Keratinocyte (primary cell): ENCODE data around the gene HYPK. TPM values are rescaled to one million over a fixed set of nuclear protein-coding genes. Genes with fewer than 3 reads are reported as not detected.
"Not testable (repeated sequence)": the region's sequence is repeated elsewhere in the genome, so short reads cannot be mapped to it uniquely, and the experiment has no call there.

Source experiments
- DNase-seq: peaks from one replicate; pipeline ENCODE4 v3.0.0-alpha.2; 2011; ENCODE audit warnings: low read depth, missing footprints, low spot score
- FAIRE-seq: peaks from 2 replicates; lab custom pipeline; 2011; peaks lifted over from hg19 to GRCh38; lab: Jason Lieb, UNC
- H2AFZ ChIP-seq: 2 replicates; pipeline ENCODE4 v1.6.0; 2012; ENCODE audit warnings: low read length, control low read depth, inconsistent platforms; ENCODE audit not compliant: control insufficient read depth
- H3K27ac ChIP-seq: 2 replicates; pipeline ENCODE4 v1.5.1; 2011; ENCODE audit warnings: low read length; ENCODE audit not compliant: control insufficient read depth, insufficient read depth
- H3K27me3 ChIP-seq: 3 replicates; pipeline ENCODE4 v1.6.0; 2011; ENCODE audit warnings: low read length; ENCODE audit not compliant: control insufficient read depth, insufficient read depth; ENCODE audit errors: extremely low read depth
- H3K36me3 ChIP-seq, 2 experiments: 2 replicates in 1 of 2; 3 replicates in 1 of 2; pipeline ENCODE4 v1.5.1; 2011; ENCODE audit warnings: low read length in 2 of 2, mild to moderate bottlenecking in 1 of 2; ENCODE audit not compliant: control insufficient read depth in 2 of 2, insufficient read depth in 2 of 2; ENCODE audit errors: extremely low read depth in 1 of 2
- H3K4me1 ChIP-seq: 3 replicates; pipeline ENCODE4 v1.5.1; 2011; ENCODE audit warnings: low read length; ENCODE audit not compliant: control insufficient read depth, insufficient read depth; ENCODE audit errors: extremely low read depth
- H3K4me2 ChIP-seq: 3 replicates; pipeline ENCODE4 v1.6.0; 2011; ENCODE audit warnings: low read depth, low read length; ENCODE audit not compliant: control insufficient read depth, insufficient read depth; ENCODE audit errors: extremely low read depth
- H3K4me3 ChIP-seq, 3 experiments: fragments of 200-600 bp in 1 of 3; sonication (generic) in 1 of 3; 2 replicates in 2 of 3; 3 replicates in 1 of 3; pipeline ENCODE4 v1.5.1; 2011 to 2016; ENCODE audit warnings: low read length in 3 of 3, mild to moderate bottlenecking in 3 of 3, control low read depth in 2 of 3, inconsistent platforms in 1 of 3, low read depth in 1 of 3, mixed read lengths in 1 of 3, mixed run types in 1 of 3, moderate library complexity in 1 of 3; ENCODE audit not compliant: control insufficient read depth in 2 of 3, insufficient read depth in 2 of 3; ENCODE audit errors: extremely low read depth in 1 of 3
- H3K79me2 ChIP-seq: 2 replicates; pipeline ENCODE4 v1.6.0; 2012; ENCODE audit warnings: low read length; ENCODE audit not compliant: control insufficient read depth, insufficient read depth
- H3K9ac ChIP-seq: 3 replicates; pipeline ENCODE4 v1.6.0; 2011; ENCODE audit warnings: low read length; ENCODE audit not compliant: control insufficient read depth, insufficient read depth; ENCODE audit errors: extremely low read depth
- H3K9me1 ChIP-seq: 3 replicates; pipeline ENCODE4 v1.6.0; 2011; ENCODE audit warnings: low read length; ENCODE audit not compliant: control insufficient read depth, insufficient read depth; ENCODE audit errors: extremely low read depth
- H3K9me3 ChIP-seq: 2 replicates; pipeline ENCODE4 v1.5.1; 2012; ENCODE audit warnings: low read depth, low read length; ENCODE audit not compliant: control insufficient read depth
- H4K20me1 ChIP-seq: 3 replicates; pipeline ENCODE4 v1.6.0; 2011; ENCODE audit warnings: low read length; ENCODE audit not compliant: control insufficient read depth, insufficient read depth; ENCODE audit errors: extremely low read depth
- CTCF ChIP-seq, 3 experiments: IDR thresholded peaks in 1 of 3; conservative IDR thresholded peaks in 1 of 3; optimal IDR thresholded peaks in 1 of 3; 2 replicates in 2 of 3; 3 replicates in 1 of 3; pipeline versions ENCODE3 to v1.5.1; 2011; ENCODE audit warnings: low read length in 3 of 3, mild to moderate bottlenecking in 3 of 3, moderate library complexity in 2 of 3, control low read depth in 1 of 3, inconsistent platforms in 1 of 3; ENCODE audit not compliant: insufficient read depth in 2 of 3; ENCODE audit errors: extremely low read depth in 1 of 3
- EZH2 ChIP-seq: IDR thresholded peaks from one replicate; pipeline ENCODE4 v1.6.1; 2012; ENCODE audit warnings: inconsistent platforms, mild to moderate bottlenecking, low read length, moderate library complexity
- dilution Hi-C: fragments of 300-500 bp; cut with MboI; formaldehyde crosslinking; loops from one replicate; pipeline ENCODE4 v1.7.0; 2020; ENCODE audit warnings: low sequenced_read_pairs; ENCODE audit not compliant: extremely low pct_ligation_motif_present
- polyA plus RNA-seq, 5 experiments: library from polyadenylated mRNA; depleted of rRNA in 3 of 5; stranded (reverse) in 3 of 5; stranded (forward) in 1 of 5; unstranded in 1 of 5; fragments of >200 nt; gene quantifications; 1 replicate in 1 of 5; 2 replicates in 3 of 5; 3 replicates in 1 of 5; pipeline versions ENCODE4 v1.2.1 to v1.2.3, GENCODE V29; 2011 to 2012; ENCODE audit warnings: missing spikeins in 2 of 5, low read depth in 1 of 5, low replicate concordance in 1 of 5

The HYPK gene
- polyA plus RNA-seq, 1 donor (not counting 4 experiments of a cell fraction or from before 2014, with no cell fraction given): 27.5 TPM

- Histone ChIP-seq H3K27me3 (no peaks in the 10 kb centered on the region), H4K20me1 (no peaks in the 10 kb centered on the region), H3K27ac (peak within 1 kb of the TSS; percentile 68), H3K4me1 (peaks cover 5% of the 10 kb centered on the region), H3K4me2 (peak within 1 kb of the TSS; percentile 66), H3K4me3 (peak within 1 kb of the TSS; percentile 60 to 84 (median 72)), H2AFZ (peak within 1 kb of the TSS; percentile 92), H3K36me3 (peaks cover 13 to 31% of the 10 kb centered on the region in 2 experiments), H3K9me1 (no peaks in the 10 kb centered on the region), H3K79me2 (peaks cover 17% of the 10 kb centered on the region), H3K9me3 (no peaks in the 10 kb centered on the region), H3K9ac (peak within 1 kb of the TSS; percentile 80)
- FAIRE-seq (no peak), DNase-seq (no peak)
- TF ChIP-seq CTCF (optimal IDR thresholded peaks at IDR 0.05 in 1 of 3, IDR thresholded peaks at IDR 0.05 in 1 of 3, conservative IDR thresholded peaks at IDR 0.05 in 1 of 3; ENCODE audit: extremely low read depth in 1 of 3, insufficient read depth in 2 of 3, low read length in 3 of 3) (no peak), EZH2 (no peak)
- dilution Hi-C loops: no loop called here
Observed at GRCh38 chr15:43799945-43800285, 484 bp upstream of the HYPK start, which contains the start of gene SERINC4. Gene SERINC4 (minus strand): TSS chr15:43800220. CDS start chr15:43799986, 234 bp downstream.

- H3K9me1 ChIP-seq, H2AFZ ChIP-seq, H3K9me3 ChIP-seq, H3K4me3 ChIP-seq, FAIRE-seq, H3K4me1 ChIP-seq, H3K9ac ChIP-seq, DNase-seq, dilution Hi-C loops, H4K20me1 ChIP-seq, H3K27ac ChIP-seq, H3K27me3 ChIP-seq, H3K4me2 ChIP-seq: not testable (repeated sequence)
- peaks cover 12% of the 10 kb centered on the region for H3K79me2 ChIP-seq
- H3K36me3 ChIP-seq: peaks cover 8 to 17% of the 10 kb centered on the region in 2 experiments
Observed at GRCh38 chr15:43802676-43803075, 2.3 kb downstream of the HYPK start.

GRCh38 chr15:43808435-43808950 lies 8.1 kb downstream of the HYPK start:
- Histone ChIP-seq H3K9me3 (no peaks in the 10 kb centered on the region), H3K4me1 (no peaks in the 10 kb centered on the region), H3K79me2 (no peaks in the 10 kb centered on the region), H2AFZ (no peak overlapping the region), H3K9me1 (no peaks in the 10 kb centered on the region), H3K27me3 (no peaks in the 10 kb centered on the region), H3K9ac (no peak overlapping the region), H3K27ac (no peak overlapping the region), H3K4me2 (no peak overlapping the region), H4K20me1 (no peaks in the 10 kb centered on the region), H3K36me3 (peaks cover 23 to 35% of the 10 kb centered on the region in 2 experiments), H3K4me3 (no peak overlapping the region)
- DNase-seq (no peak), FAIRE-seq (no peak)
- TF ChIP-seq EZH2 (no peak), CTCF (optimal IDR thresholded peaks at IDR 0.05 in 1 of 3, IDR thresholded peaks at IDR 0.05 in 1 of 3, conservative IDR thresholded peaks at IDR 0.05 in 1 of 3; ENCODE audit: extremely low read depth in 1 of 3, insufficient read depth in 2 of 3, low read length in 3 of 3) (no peak)
- dilution Hi-C loops: no loop called here
